B cell (primary cell): Measurements from ENCODE around the gene P2RX2. TPM values are rescaled to one million over a fixed set of nuclear protein-coding genes. Genes with fewer than 3 reads are reported as not detected.

Source experiments
- ATAC-seq: fragments of 200-7000 bp; cut with Tn5 transposase; one replicate; pipeline ENCODE4 v1.10.0; 2021; ENCODE audit warnings: low read depth, mild to moderate bottlenecking, moderate number of reproducible peaks, moderate library complexity
- CTCF ChIA-PET: fragments of 350-600 bp; sonication (Branson Sonifier 250); formaldehyde crosslinking; loops from one replicate; lab custom pipeline; 2021; ENCODE audit warnings: antibody characterized with exemption, inconsistent platforms; lab: Charles Lee
- POLR2A ChIA-PET: fragments of 350-600 bp; sonication (Branson Sonifier 250); formaldehyde crosslinking; loops from one replicate; lab custom pipeline; 2021; ENCODE audit warnings: antibody characterized with exemption; lab: Charles Lee
- DNase-seq: peaks from one replicate; pipeline ENCODE4 v3.0.0; 2013
- H2AFZ ChIP-seq: 2 replicates; pipeline ENCODE4 v1.6.1; 2012; ENCODE audit warnings: mild to moderate bottlenecking, low read depth, low read length; ENCODE audit not compliant: insufficient read depth, poor library complexity, severe bottlenecking
- H3K27ac ChIP-seq, 2 donors: 1 replicate in 1 of 2; 2 replicates in 1 of 2; pipeline ENCODE4 v1.5.1; 2012 to 2013; ENCODE audit warnings: low read length in 2 of 2, mild to moderate bottlenecking in 2 of 2, moderate library complexity in 1 of 2
- H3K27me3 ChIP-seq, 4 experiments: fragments of 200-600 bp in 1 of 4; sonication (generic) in 1 of 4; replicated peaks in 1 of 4; 1 replicate in 2 of 4; 2 replicates in 2 of 4; pipeline versions ENCODE4 v1.6.1 to v1.7.0; 2013 to 2016; ENCODE audit warnings: low read length in 3 of 4, mild to moderate bottlenecking in 2 of 4, mixed read lengths in 1 of 4, moderate library complexity in 1 of 4; ENCODE audit not compliant: insufficient read depth in 4 of 4, control insufficient read depth in 3 of 4; ENCODE audit errors: control extremely low read depth in 1 of 4
- H3K36me3 ChIP-seq, 2 experiments: replicated peaks in 1 of 2; 1 replicate in 1 of 2; 2 replicates in 1 of 2; pipeline versions ENCODE4 v1.6.1 to v1.7.1; 2013; ENCODE audit warnings: low read length in 1 of 2; ENCODE audit not compliant: insufficient read depth in 2 of 2, control insufficient read depth in 1 of 2; ENCODE audit errors: control extremely low read depth in 1 of 2, extremely low read depth in 1 of 2
- H3K4me1 ChIP-seq, 2 donors: fragments of 200-600 bp in 1 of 2; sonication (generic) in 1 of 2; 1 replicate in 1 of 2; 2 replicates in 1 of 2; pipeline versions ENCODE4 v1.5.1 to v1.6.1; 2013 to 2017; ENCODE audit warnings: low read length in 2 of 2; ENCODE audit not compliant: control insufficient read depth in 2 of 2, insufficient read depth in 2 of 2
- H3K4me2 ChIP-seq: replicated peaks from 2 replicates; pipeline ENCODE3; 2012; ENCODE audit warnings: mild to moderate bottlenecking, low read depth, low read length; ENCODE audit not compliant: poor library complexity, severe bottlenecking
- H3K4me3 ChIP-seq, 5 experiments: fragments of 200-600 bp in 1 of 5; sonication (generic) in 1 of 5; 1 replicate in 3 of 5; 2 replicates in 2 of 5; pipeline versions ENCODE4 v1.5.1 to v1.7.0; 2011 to 2016; ENCODE audit warnings: low read length in 4 of 5, mild to moderate bottlenecking in 4 of 5, low read depth in 2 of 5, control low read depth in 1 of 5, moderate library complexity in 1 of 5; ENCODE audit not compliant: insufficient read depth in 1 of 5; ENCODE audit errors: control extremely low read depth in 1 of 5, extremely low read depth in 1 of 5
- H3K79me2 ChIP-seq: fragments of 200-600 bp; sonication (generic); one replicate; pipeline ENCODE4 v1.6.0; 2016; ENCODE audit warnings: low read length; ENCODE audit not compliant: control insufficient read depth, insufficient read depth
- H3K9ac ChIP-seq: fragments of 200-600 bp; sonication (generic); 2 replicates; pipeline ENCODE4 v1.6.1; 2017; ENCODE audit warnings: mild to moderate bottlenecking, low read length, moderate library complexity
- H3K9me3 ChIP-seq, 3 donors: one replicate each; pipeline versions ENCODE4 v1.6.1 to v1.7.1; 2013; ENCODE audit warnings: low read length in 2 of 3; ENCODE audit not compliant: control insufficient read depth in 2 of 3, insufficient read depth in 1 of 3; ENCODE audit errors: control extremely low read depth in 1 of 3
- H4K20me1 ChIP-seq: 2 replicates; pipeline ENCODE4 v1.6.0; 2012; ENCODE audit warnings: mild to moderate bottlenecking, low read length; ENCODE audit not compliant: insufficient read depth, control insufficient read depth, poor library complexity, severe bottlenecking
- H3K27ac Mint-ChIP-seq: one replicate; pipeline ENCODE4 v1.8.0; 2021; ENCODE audit warnings: mixed read lengths
- H3K27me3 Mint-ChIP-seq: one replicate; pipeline ENCODE4 v1.8.0; 2021; ENCODE audit warnings: mixed read lengths
- H3K4me1 Mint-ChIP-seq: one replicate; pipeline ENCODE4 v1.8.0; 2021; ENCODE audit warnings: mixed read lengths
- H3K4me3 Mint-ChIP-seq: one replicate; pipeline ENCODE4 v1.8.0; 2021; ENCODE audit warnings: mixed read lengths
- H3K9me3 Mint-ChIP-seq: one replicate; pipeline ENCODE4 v1.8.0; 2022; ENCODE audit warnings: mixed read lengths; ENCODE audit not compliant: insufficient read depth
- CTCF ChIP-seq: fragments of 200-600 bp; IDR thresholded peaks from one replicate; pipeline ENCODE4 v1.8.0; 2022; ENCODE audit warnings: antibody characterized with exemption, mild to moderate bottlenecking
- EZH2 ChIP-seq: IDR thresholded peaks from 2 replicates; pipeline ENCODE4 v1.6.1; 2012; ENCODE audit warnings: borderline replicate concordance, low read depth, mild to moderate bottlenecking, moderate library complexity, low read length; ENCODE audit not compliant: insufficient read depth, poor library complexity, severe bottlenecking
- WGBS: methylation state at CpG from one replicate; pipeline ENCODE4 v1.1.5; 2013; ENCODE audit warnings: missing lambda C conversion rate; ENCODE audit not compliant: insufficient coverage; 5-methylcytosine and 5-hydroxymethylcytosine counted together
- intact Hi-C: fragments of 100-400 bp; cut with micrococcal nuclease; formaldehyde crosslinking; loops from one replicate; pipeline ENCODE4 v1.10.0; 2022
- polyA plus RNA-seq: library from polyadenylated mRNA; depleted of rRNA; stranded (reverse); fragments of >200 nt; gene quantifications from 2 replicates; pipeline ENCODE4 v1.2.3, GENCODE V29; 2012
- total RNA-seq, 2 donors: library from RNA; stranded (reverse); fragments of 120-200 nt in 1 of 2; gene quantifications; 1 replicate in 1 of 2; 2 replicates in 1 of 2; pipeline versions ENCODE4 v1.2.3 to v1.2.4, GENCODE V29; 2013 to 2022

P2RX2 gene
- total and polyA plus RNA-seq, 2 donors (not counting 1 experiment from before 2014, with no cell fraction given), result not detected

GRCh38 chr12:132615579-132616038 lies 3.0 kb upstream of the P2RX2 start:
- ChIA-PET CTCF (interaction anchor here (1.0 to 5.8 kb wide), 19 partner anchors 10 to 464 kb away, joined by 3 to 73 read pairs (median 4); no protein-coding TSS in a partner anchor), POLR2A (no interaction called here)
- Histone ChIP-seq H3K79me2 (no peaks in the 10 kb centered on the region), H2AFZ (no peak overlapping the region), H3K27ac (no peak overlapping the region), H3K4me3 (no peak overlapping the region), H3K9ac (no peak overlapping the region), H3K36me3 (no peaks in the 10 kb centered on the region), H3K27me3 (peaks cover 0 to 47% (median 28%) of the 10 kb centered on the region in 4 experiments), H3K4me2 (no peak overlapping the region), H3K4me1 (peaks cover 8 to 13% of the 10 kb centered on the region in 2 donors), H3K9me3 (peaks cover 6 to 39% (median 19%) of the 10 kb centered on the region in 3 donors), H4K20me1 (no peaks in the 10 kb centered on the region)
- DNase-seq (no peak), ATAC-seq (no peak)
- Mint-ChIP-seq H3K27me3 (peaks cover 38% of the 10 kb centered on the region), H3K27ac (no peak overlapping the region), H3K9me3 (no peaks in the 10 kb centered on the region), H3K4me1 (peaks cover 11% of the 10 kb centered on the region), H3K4me3 (no peak overlapping the region)
- 75% methylated on average over 12 of the region's 16 CpGs for whole genome bisulfite sequencing
- intact Hi-C loops, result loop anchor here (1.0 kb wide), 2 partner anchors 15 to 200 kb away; no protein-coding TSS in a partner anchor
- no peak for TF ChIP-seq EZH2
- no peak for TF ChIP-seq CTCF

GRCh38 chr12:132617135-132617701 lies 1.4 kb upstream of the P2RX2 start:
- Histone ChIP-seq H3K27ac (no peak overlapping the region), H3K36me3 (no peaks in the 10 kb centered on the region), H3K9ac (no peak overlapping the region), H3K27me3 (peaks cover 0 to 40% (median 25%) of the 10 kb centered on the region in 4 experiments), H2AFZ (no peak overlapping the region), H4K20me1 (no peaks in the 10 kb centered on the region), H3K79me2 (no peaks in the 10 kb centered on the region), H3K9me3 (peaks cover 6 to 30% (median 19%) of the 10 kb centered on the region in 3 donors), H3K4me1 (peaks cover 6 to 11% of the 10 kb centered on the region in 2 donors), H3K4me3 (no peak overlapping the region), H3K4me2 (no peak overlapping the region)
- H3K4me3 Mint-ChIP-seq, result no peak overlapping the region
- TF ChIP-seq EZH2, result no peak
- TF ChIP-seq CTCF, result no peak
- H3K4me1 Mint-ChIP-seq, result peaks cover 11% of the 10 kb centered on the region
- DNase-seq, result no peak
- WGBS, result 82% methylated on average over 3 of the region's 4 CpGs
- H3K27me3 Mint-ChIP-seq, result peaks cover 26% of the 10 kb centered on the region
- H3K9me3 Mint-ChIP-seq, result no peaks in the 10 kb centered on the region
- intact Hi-C loops, result no loop called here
- CTCF ChIA-PET, result interaction anchor here (1.1 to 5.8 kb wide), 5 partner anchors 16 to 464 kb away, joined by 3 to 73 read pairs (median 7); no protein-coding TSS in a partner anchor
- no peak overlapping the region for H3K27ac Mint-ChIP-seq
- POLR2A ChIA-PET, result no interaction called here
- ATAC-seq, result no peak
